HepG2 (cell line): ENCODE measurements around the gene ACRBP.

ENCODE experiments used
- ATF1 ChIP-seq: IDR thresholded peaks from 2 replicates; pipeline ENCODE4 v1.6.1; 2016; ENCODE audit warnings: mild to moderate bottlenecking, control low read depth
- POLR2AphosphoS2 ChIP-seq: IDR thresholded peaks from 2 replicates; pipeline ENCODE4 v1.6.1; 2011; ENCODE audit warnings: low read depth, low read length, improper control_type of control experiment
- REL ChIP-seq: sonication (generic); formaldehyde crosslinking; conservative IDR thresholded peaks from 2 replicates; pipeline ENCODE4 v1.8.0; 2022; ENCODE audit warnings: mild to moderate bottlenecking, missing genetic modification reagents, moderate library complexity
- TF ChIP-seq, protein P1 (sequence below): sonication (generic); formaldehyde crosslinking; IDR thresholded peaks from 2 replicates; pipeline ENCODE4 v1.5.0; 2020; ENCODE audit warnings: mild to moderate bottlenecking, missing genetic modification reagents, moderate library complexity
- TF ChIP-seq, protein P2 (sequence below): sonication (generic); formaldehyde crosslinking; IDR thresholded peaks from 2 replicates; pipeline ENCODE4 v1.4.0; 2020; ENCODE audit warnings: low read depth, mild to moderate bottlenecking, missing genetic modification reagents

GRCh38 chr12:6693832-6694355 is 46.7 kb upstream of the ACRBP start:
- TF ChIP-seq, protein P1, sequence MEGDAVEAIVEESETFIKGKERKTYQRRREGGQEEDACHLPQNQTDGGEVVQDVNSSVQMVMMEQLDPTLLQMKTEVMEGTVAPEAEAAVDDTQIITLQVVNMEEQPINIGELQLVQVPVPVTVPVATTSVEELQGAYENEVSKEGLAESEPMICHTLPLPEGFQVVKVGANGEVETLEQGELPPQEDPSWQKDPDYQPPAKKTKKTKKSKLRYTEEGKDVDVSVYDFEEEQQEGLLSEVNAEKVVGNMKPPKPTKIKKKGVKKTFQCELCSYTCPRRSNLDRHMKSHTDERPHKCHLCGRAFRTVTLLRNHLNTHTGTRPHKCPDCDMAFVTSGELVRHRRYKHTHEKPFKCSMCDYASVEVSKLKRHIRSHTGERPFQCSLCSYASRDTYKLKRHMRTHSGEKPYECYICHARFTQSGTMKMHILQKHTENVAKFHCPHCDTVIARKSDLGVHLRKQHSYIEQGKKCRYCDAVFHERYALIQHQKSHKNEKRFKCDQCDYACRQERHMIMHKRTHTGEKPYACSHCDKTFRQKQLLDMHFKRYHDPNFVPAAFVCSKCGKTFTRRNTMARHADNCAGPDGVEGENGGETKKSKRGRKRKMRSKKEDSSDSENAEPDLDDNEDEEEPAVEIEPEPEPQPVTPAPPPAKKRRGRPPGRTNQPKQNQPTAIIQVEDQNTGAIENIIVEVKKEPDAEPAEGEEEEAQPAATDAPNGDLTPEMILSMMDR (CRISPR knock-in tag) = no peak
- TF ChIP-seq, protein P2, sequence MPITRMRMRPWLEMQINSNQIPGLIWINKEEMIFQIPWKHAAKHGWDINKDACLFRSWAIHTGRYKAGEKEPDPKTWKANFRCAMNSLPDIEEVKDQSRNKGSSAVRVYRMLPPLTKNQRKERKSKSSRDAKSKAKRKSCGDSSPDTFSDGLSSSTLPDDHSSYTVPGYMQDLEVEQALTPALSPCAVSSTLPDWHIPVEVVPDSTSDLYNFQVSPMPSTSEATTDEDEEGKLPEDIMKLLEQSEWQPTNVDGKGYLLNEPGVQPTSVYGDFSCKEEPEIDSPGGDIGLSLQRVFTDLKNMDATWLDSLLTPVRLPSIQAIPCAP (CRISPR knock-in tag) = no peak
- TF ChIP-seq POLR2AphosphoS2 (no peak), REL (CRISPR knock-in tag) (no peak), ATF1 (CRISPR knock-in tag) (no peak)
